Limb (tissue), 2 donors: ENCODE data around the gene PIGB.
"Not testable (repeated sequence)": the region's sequence is repeated elsewhere in the genome, so short reads cannot be mapped to it uniquely, and the experiment has no call there.

ENCODE experiments used
- DNase-seq, 2 donors: peaks; one replicate each; pipeline ENCODE4 v3.0.0-alpha.2; 2016; ENCODE audit errors: extremely low spot score in 2 of 2

Gene PIGB

DNA sequence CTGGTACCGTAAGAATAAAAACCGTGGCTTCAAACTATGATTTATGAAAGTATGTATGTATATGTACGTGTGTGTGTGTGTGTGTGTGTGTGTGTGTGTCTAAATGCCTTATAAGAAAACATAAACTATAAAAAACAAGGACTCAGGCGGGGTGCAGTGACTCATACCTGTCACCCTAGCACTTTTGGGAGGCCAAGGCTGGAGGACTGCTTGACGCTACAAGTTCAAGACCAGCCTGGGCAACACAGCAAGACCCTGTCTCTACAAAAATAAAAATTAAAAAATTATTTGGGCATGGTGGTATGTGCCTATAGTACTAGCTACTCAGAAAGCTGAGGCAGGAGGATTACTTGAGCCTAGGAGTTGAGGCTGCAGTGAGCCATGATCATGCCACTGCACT, 60.1 kb downstream of the PIGB start:
- DNase-seq: no peak

DNA sequence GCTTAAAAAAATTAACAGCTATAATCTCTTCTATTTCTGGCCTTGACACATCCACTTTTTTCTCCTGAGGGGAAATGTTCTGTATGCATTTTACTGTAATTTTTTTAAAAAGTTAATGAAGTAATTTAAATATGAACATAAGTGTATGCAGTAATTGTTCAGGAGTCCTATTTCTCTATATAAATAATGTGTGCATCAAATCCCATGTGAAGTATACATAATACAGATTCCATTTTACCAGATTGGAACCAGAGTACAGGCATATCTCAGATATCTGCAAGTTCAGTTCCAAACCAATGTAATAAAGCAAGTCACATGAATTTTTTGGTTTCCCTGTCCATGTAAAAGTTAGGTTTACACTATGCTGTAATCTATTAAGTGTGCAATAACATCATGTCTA, 62.6 kb downstream of the PIGB start:
- no peak for DNase-seq

DNA sequence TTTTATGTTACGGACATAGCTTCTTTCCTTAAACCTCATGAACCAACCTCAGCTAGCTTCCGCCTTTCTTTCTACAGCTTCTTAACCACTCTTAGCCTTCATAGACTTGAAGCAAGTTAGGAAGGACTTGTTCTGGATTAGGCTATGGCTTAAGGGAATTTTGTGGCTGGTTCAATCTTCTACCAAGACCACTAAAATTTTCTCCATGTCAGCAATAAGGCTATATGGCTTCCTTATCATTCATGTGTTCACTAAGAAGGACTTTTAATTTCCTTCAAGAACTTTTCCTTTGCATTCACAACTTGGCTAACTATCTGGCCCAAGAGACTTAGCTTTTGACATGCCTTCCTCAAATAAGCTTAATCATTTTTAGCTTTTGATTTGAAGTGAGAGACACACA, 64.7 kb downstream of the PIGB start:
- DNase-seq: no peak

DNA sequence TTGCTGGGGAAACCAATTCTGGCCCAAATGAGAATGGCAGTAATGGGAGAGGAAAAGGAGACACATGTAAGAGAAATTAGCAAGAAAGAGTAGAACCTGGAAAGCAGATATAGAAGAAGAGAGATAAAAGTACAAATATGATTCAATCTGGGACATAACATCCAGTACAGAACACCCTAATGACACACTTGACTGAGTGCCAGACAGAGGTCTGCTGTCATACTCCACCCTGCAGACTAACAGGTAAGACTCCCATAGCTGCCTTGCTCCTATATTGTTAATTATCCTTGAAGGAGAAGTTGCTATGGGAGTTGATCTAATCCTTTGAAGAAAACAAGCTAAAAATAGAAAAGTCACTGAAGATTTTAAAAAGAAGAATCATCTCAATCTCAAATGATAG, 68.0 kb downstream of the PIGB start:
- no peak for DNase-seq

DNA sequence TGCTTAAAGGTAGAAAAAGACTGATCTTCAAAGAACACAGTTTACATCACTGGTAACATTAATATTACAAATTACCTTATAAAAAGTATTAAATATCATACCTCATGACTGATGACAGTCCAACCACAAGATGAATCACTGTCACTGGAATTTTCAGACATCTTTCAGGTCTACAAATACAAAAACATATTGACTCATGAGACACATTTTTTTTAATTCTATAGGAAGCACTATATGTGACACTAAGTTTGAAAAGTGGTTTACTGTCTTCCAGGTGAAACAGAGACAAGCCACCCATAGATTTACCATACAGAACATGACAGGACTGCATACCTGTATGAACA, 70.2 kb downstream of the PIGB start:
- DNase-seq: no peak

DNA sequence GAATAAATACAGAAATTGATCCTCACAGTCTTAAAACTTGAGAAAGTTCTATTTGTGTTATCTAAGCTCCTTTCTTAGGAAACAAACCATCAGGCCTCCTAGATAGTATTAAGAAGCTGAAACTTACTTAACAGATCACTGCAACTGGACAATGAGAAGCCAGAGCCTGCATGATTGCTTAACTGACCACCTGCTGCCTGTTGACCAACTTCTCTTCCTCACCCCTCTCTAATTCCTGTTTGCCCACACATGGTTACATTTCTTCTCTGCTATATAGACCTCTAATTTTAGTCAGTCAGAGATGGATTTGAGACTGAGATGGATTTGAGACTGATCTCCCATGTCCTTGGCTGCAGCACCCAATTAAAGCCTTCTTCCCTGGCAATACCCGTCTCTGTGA, 75.7 kb downstream of the PIGB start:
- DNase-seq: no peak

DNA sequence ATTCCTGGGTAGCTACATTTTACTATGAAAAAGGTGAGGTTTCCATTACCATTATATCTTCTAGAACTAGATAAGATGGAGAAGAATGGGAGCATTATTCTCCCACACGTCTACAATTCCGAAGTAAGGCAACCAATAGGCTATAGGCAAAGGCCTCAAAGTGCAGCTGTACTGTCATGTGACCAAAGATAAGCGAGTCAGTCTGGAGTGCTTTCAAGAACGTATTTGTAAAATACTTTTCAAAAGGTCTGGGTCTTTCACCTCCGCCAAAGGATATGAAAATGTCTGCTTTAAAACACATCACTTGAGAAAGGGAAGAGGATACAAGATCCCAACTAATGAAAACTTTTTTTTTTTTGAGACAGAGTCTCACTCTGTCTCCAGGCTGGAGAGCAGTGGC, 79.2 kb downstream of the PIGB start:
- DNase-seq: no peak

DNA sequence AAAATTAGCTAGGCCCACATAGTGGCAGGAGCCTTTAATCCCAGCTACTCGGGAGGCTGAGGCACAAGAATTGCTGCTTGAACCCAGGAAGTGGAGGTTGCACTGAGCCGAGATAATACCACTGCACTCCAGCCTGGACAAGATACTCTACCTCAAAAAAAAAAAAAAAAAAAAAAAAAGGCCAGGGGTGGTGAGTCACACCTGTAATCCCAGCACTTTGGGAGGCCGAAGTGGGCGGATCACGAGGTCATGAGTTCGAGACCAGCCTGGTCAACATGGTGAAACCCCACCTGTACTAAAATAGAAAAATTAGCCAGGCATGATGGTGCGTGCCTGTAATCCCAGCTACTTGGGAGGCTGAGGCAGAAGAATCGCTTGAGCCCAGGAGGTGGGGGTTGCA, 81.0 kb downstream of the PIGB start:
- not testable (repeated sequence) for DNase-seq

DNA sequence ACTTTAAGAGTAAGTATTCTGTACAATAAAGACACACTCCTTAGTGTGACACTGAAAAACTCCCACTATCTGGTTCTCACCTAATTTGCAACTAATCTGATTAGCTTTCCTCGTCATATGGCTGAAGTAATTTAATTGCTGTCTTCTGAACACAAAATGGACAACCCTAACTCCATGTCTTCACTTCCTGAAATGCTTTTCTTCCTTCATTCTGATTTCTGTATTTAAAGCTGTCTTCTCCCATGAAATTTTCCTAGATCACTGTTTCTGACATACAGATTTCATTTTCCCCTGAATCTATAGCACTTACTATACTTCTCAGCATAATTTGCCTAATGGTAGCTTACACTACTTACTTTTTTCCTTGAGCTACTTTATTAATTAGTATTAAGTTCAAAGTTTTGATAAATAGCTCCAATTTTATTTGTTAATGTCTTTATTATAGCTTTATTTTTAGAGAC, 82.8 kb downstream of the PIGB start:
- DNase-seq: no peak

DNA sequence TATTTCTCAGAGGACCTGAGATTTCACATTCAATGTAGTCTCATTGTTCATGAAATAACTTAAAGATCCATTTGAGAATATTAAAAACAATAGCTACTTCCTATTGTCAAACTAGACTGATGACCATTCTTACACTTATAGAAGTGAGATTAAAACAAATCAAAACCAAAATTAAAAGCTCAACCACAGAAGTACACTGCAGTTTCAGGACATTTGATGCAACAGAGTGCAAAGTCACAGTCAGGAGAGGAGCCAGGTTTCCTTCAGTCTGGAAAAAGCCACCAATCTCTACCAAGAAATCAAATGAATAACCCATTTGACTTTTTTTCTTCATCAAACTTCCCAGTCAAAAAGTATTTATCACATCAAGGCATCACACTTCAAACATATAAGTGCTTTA, 83.7 kb downstream of the PIGB start:
- no peak for DNase-seq

DNA sequence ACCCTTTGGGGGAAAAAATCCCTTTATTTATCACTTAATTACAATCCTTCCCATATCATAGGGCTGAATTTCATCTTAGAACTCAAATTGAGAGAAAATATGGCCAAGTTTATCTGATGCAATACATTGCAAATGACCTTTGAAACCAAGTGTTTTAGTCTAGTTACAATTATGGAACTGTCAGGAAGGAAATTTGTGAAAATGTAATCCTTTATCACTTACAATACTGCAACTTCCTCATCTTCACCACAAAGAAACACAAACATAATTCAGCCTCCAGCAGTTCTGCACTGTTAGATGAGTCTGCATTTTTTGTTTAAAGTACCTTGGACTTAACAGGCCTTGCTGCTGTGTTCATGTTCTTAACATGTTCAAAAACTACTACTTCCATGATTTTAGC, 84.5 kb downstream of the PIGB start:
- no peak for DNase-seq
